ENCODE data around the gene TEX19.
"Not testable (repeated sequence)": the region's sequence is repeated elsewhere in the genome, so short reads cannot be mapped to it uniquely, and the experiment has no call there.

TEX19 gene

GRCh38 chr17:82373731-82374625 lies 14.9 kb downstream of the TEX19 start:
- H3K27me3 ChIP-seq (ENCODE audit: insufficient read depth, low read length, poor library complexity) = peaks cover 16% of the 10 kb centered on the region

GRCh38 chr17:82374626-82375331 lies 15.7 kb downstream of the TEX19 start:
- H2BK120ac ChIP-seq (ENCODE audit: low read depth, low read length) = no peak overlapping the region

More at GRCh38 chr17:82373731-82374625, 14.9 kb downstream of the TEX19 start:
- Histone ChIP-seq H3K9ac (ENCODE audit: low read length) (no peak overlapping the region), H3K18ac (ENCODE audit: low read length) (no peak overlapping the region), H3K4me1 (ENCODE audit: control insufficient read depth, low read depth, low read length) (no peaks in the 10 kb centered on the region), H2AK5ac (ENCODE audit: low read length) (no peak overlapping the region), H2BK15ac (replicated peaks; ENCODE audit: low read depth) (no peak overlapping the region), H3K27ac (ENCODE audit: low read depth, low read length) (no peak overlapping the region), H2BK120ac (ENCODE audit: low read depth, low read length) (no peak overlapping the region), H3K4me2 (ENCODE audit: low read length) (no peak overlapping the region), H3K4ac (ENCODE audit: low read depth, low read length) (no peak overlapping the region), H3K36me3 (ENCODE audit: control insufficient read depth, insufficient read depth, low read length) (no peaks in the 10 kb centered on the region), H3K56ac (ENCODE audit: low read length) (no peak overlapping the region), H4K5ac (ENCODE audit: low read length) (no peak overlapping the region), H3K79me1 (ENCODE audit: low read length) (no peaks in the 10 kb centered on the region), H2BK5ac (ENCODE audit: low read length) (no peak overlapping the region), H3K4me3 (ENCODE audit: low read length) (no peak overlapping the region), H3K79me2 (ENCODE audit: control insufficient read depth, insufficient read depth, low read length) (no peaks in the 10 kb centered on the region), H3K23ac (ENCODE audit: low read length) (no peak overlapping the region), H4K8ac (ENCODE audit: low read depth, low read length) (no peak overlapping the region)
- DNase-seq = no peak
- WGBS (ENCODE audit: extremely low coverage, insufficient coverage, low lambda C conversion rate) = no CpG with 5 or more reads among the region's 37 CpGs

GRCh38 chr17:82375359-82376041 lies 16.5 kb downstream of the TEX19 start:
- Histone ChIP-seq H4K8ac (ENCODE audit: low read depth, low read length) (no peak overlapping the region), H3K4me1 (ENCODE audit: control insufficient read depth, low read depth, low read length) (no peaks in the 10 kb centered on the region), H3K4me2 (ENCODE audit: low read length) (no peak overlapping the region), H3K23ac (ENCODE audit: low read length) (no peak overlapping the region), H4K5ac (ENCODE audit: low read length) (no peak overlapping the region), H2AK5ac (ENCODE audit: low read length) (no peak overlapping the region), H3K4me3 (ENCODE audit: low read length) (no peak overlapping the region), H3K18ac (ENCODE audit: low read length) (no peak overlapping the region), H2BK5ac (ENCODE audit: low read length) (no peak overlapping the region), H2BK120ac (ENCODE audit: low read depth, low read length) (no peak overlapping the region), H3K56ac (ENCODE audit: low read length) (no peak overlapping the region), H3K79me1 (ENCODE audit: low read length) (no peaks in the 10 kb centered on the region), H3K27ac (ENCODE audit: low read depth, low read length) (no peak overlapping the region), H3K9ac (ENCODE audit: low read length) (no peak overlapping the region), H3K79me2 (ENCODE audit: control insufficient read depth, insufficient read depth, low read length) (no peaks in the 10 kb centered on the region), H3K27me3 (ENCODE audit: insufficient read depth, low read length, poor library complexity) (peaks cover 15% of the 10 kb centered on the region), H2BK15ac (replicated peaks; ENCODE audit: low read depth) (no peak overlapping the region), H3K4ac (ENCODE audit: low read depth, low read length) (no peak overlapping the region), H3K36me3 (ENCODE audit: control insufficient read depth, insufficient read depth, low read length) (no peaks in the 10 kb centered on the region)
- WGBS (ENCODE audit: extremely low coverage, insufficient coverage, low lambda C conversion rate) = no CpG with 5 or more reads among the region's 46 CpGs
- no peak for DNase-seq

More at GRCh38 chr17:82374626-82375331, 15.7 kb downstream of the TEX19 start:
- H3K27me3 ChIP-seq (ENCODE audit: insufficient read depth, low read length, poor library complexity) = peaks cover 16% of the 10 kb centered on the region
- no peak overlapping the region for H2AK5ac ChIP-seq (ENCODE audit: low read length)
- no CpG with 5 or more reads among the region's 79 CpGs for WGBS (ENCODE audit: extremely low coverage, insufficient coverage, low lambda C conversion rate)
- no peak for DNase-seq
- H3K27ac ChIP-seq (ENCODE audit: low read depth, low read length) = no peak overlapping the region
- no peak overlapping the region for H3K18ac ChIP-seq (ENCODE audit: low read length)
- no peak overlapping the region for H3K9ac ChIP-seq (ENCODE audit: low read length)
- no peaks in the 10 kb centered on the region for H3K79me1 ChIP-seq (ENCODE audit: low read length)
- H3K79me2 ChIP-seq (ENCODE audit: control insufficient read depth, insufficient read depth, low read length) = no peaks in the 10 kb centered on the region
- H3K4me3 ChIP-seq (ENCODE audit: low read length) = no peak overlapping the region
- H3K4me1 ChIP-seq (ENCODE audit: control insufficient read depth, low read depth, low read length) = no peaks in the 10 kb centered on the region
- H4K8ac ChIP-seq (ENCODE audit: low read depth, low read length) = no peak overlapping the region
- H3K36me3 ChIP-seq (ENCODE audit: control insufficient read depth, insufficient read depth, low read length) = no peaks in the 10 kb centered on the region
- H2BK5ac ChIP-seq (ENCODE audit: low read length) = no peak overlapping the region
- no peak overlapping the region for H3K56ac ChIP-seq (ENCODE audit: low read length)
- H2BK15ac ChIP-seq (replicated peaks; ENCODE audit: low read depth) = no peak overlapping the region
- no peak overlapping the region for H3K23ac ChIP-seq (ENCODE audit: low read length)
- H4K5ac ChIP-seq (ENCODE audit: low read length) = no peak overlapping the region
- H3K4ac ChIP-seq (ENCODE audit: low read depth, low read length) = no peak overlapping the region
- no peak overlapping the region for H3K4me2 ChIP-seq (ENCODE audit: low read length)

GRCh38 chr17:82376042-82376730 lies 17.1 kb downstream of the TEX19 start:
- H3K79me2 ChIP-seq (ENCODE audit: control insufficient read depth, insufficient read depth, low read length) = no peaks in the 10 kb centered on the region
- H3K18ac ChIP-seq (ENCODE audit: low read length) = no peak overlapping the region
- H3K56ac ChIP-seq (ENCODE audit: low read length) = no peak overlapping the region
- H3K27me3 ChIP-seq (ENCODE audit: insufficient read depth, low read length, poor library complexity) = peaks cover 8% of the 10 kb centered on the region
- H3K4ac ChIP-seq (ENCODE audit: low read depth, low read length) = no peak overlapping the region
- no peaks in the 10 kb centered on the region for H3K36me3 ChIP-seq (ENCODE audit: control insufficient read depth, insufficient read depth, low read length)
- no peaks in the 10 kb centered on the region for H3K4me1 ChIP-seq (ENCODE audit: control insufficient read depth, low read depth, low read length)
- no peak overlapping the region for H2BK120ac ChIP-seq (ENCODE audit: low read depth, low read length)
- WGBS (ENCODE audit: extremely low coverage, insufficient coverage, low lambda C conversion rate) = no CpG with 5 or more reads among the region's 16 CpGs
- no peak overlapping the region for H2BK5ac ChIP-seq (ENCODE audit: low read length)
- H3K23ac ChIP-seq (ENCODE audit: low read length) = no peak overlapping the region
- no peak for DNase-seq
- H3K9ac ChIP-seq (ENCODE audit: low read length) = no peak overlapping the region
- no peak overlapping the region for H3K4me2 ChIP-seq (ENCODE audit: low read length)
- H3K79me1 ChIP-seq (ENCODE audit: low read length) = no peaks in the 10 kb centered on the region
- H3K4me3 ChIP-seq (ENCODE audit: low read length) = no peak overlapping the region
- H2BK15ac ChIP-seq (replicated peaks; ENCODE audit: low read depth) = no peak overlapping the region
- no peak overlapping the region for H4K5ac ChIP-seq (ENCODE audit: low read length)
- no peak overlapping the region for H4K8ac ChIP-seq (ENCODE audit: low read depth, low read length)
- H3K27ac ChIP-seq (ENCODE audit: low read depth, low read length) = no peak overlapping the region
- no peak overlapping the region for H2AK5ac ChIP-seq (ENCODE audit: low read length)

- not testable (repeated sequence) for H2BK15ac ChIP-seq (replicated peaks; ENCODE audit: low read depth); H2AK5ac ChIP-seq (ENCODE audit: low read length); H4K8ac ChIP-seq (ENCODE audit: low read depth, low read length); H2BK5ac ChIP-seq (ENCODE audit: low read length); H2BK120ac ChIP-seq (ENCODE audit: low read depth, low read length); H4K5ac ChIP-seq (ENCODE audit: low read length); H3K56ac ChIP-seq (ENCODE audit: low read length); H3K4me3 ChIP-seq (ENCODE audit: low read length); H3K9ac ChIP-seq (ENCODE audit: low read length); H3K79me2 ChIP-seq (ENCODE audit: control insufficient read depth, insufficient read depth, low read length); H3K4ac ChIP-seq (ENCODE audit: low read depth, low read length); H3K27me3 ChIP-seq (ENCODE audit: insufficient read depth, low read length, poor library complexity); DNase-seq; H3K18ac ChIP-seq (ENCODE audit: low read length); H3K79me1 ChIP-seq (ENCODE audit: low read length); H3K4me2 ChIP-seq (ENCODE audit: low read length); H3K4me1 ChIP-seq (ENCODE audit: control insufficient read depth, low read depth, low read length); H3K36me3 ChIP-seq (ENCODE audit: control insufficient read depth, insufficient read depth, low read length); H3K27ac ChIP-seq (ENCODE audit: low read depth, low read length); H3K23ac ChIP-seq (ENCODE audit: low read length)
- WGBS (ENCODE audit: extremely low coverage, insufficient coverage, low lambda C conversion rate) = no CpG with 5 or more reads among the region's 5 CpGs
Measured at GRCh38 chr17:82377294-82377693, 18.2 kb downstream of the TEX19 start.

Measured in mesendoderm (in vitro differentiated cells).